Esophagus muscularis mucosa (tissue), 3 donors: ENCODE measurements around the gene FAM83F.
"Not testable (repeated sequence)": the region's sequence is repeated elsewhere in the genome, so short reads cannot be mapped to it uniquely, and the experiment has no call there.

Experiments used
- CTCF ChIP-seq, 3 experiments: fragments of 200-600 bp in 2 of 3; fragments of 450-650 bp in 1 of 3; sonication (generic) in 2 of 3; IDR thresholded peaks; one replicate each; pipeline ENCODE4 v1.5.1; 2017 to 2019; ENCODE audit warnings: antibody characterized with exemption in 3 of 3, mild to moderate bottlenecking in 2 of 3, moderate library complexity in 1 of 3
- POLR2A ChIP-seq: fragments of 450-650 bp; IDR thresholded peaks from one replicate; pipeline ENCODE4 v1.6.1; 2017; ENCODE audit warnings: antibody characterized with exemption, moderate library complexity, mild to moderate bottlenecking, low read depth

- not testable (repeated sequence) for TF ChIP-seq POLR2A; CTCF (IDR thresholded peaks at IDR 0.05)
Observed at GRCh38 chr22:39992894-39993293, 1.9 kb upstream of the FAM83F start.
